GM04504 (cell line): ENCODE measurements around the gene ATP5MC2.
"Not testable (repeated sequence)": the region's sequence is repeated elsewhere in the genome, so short reads cannot be mapped to it uniquely, and the experiment has no call there.

Experiments
- DNase-seq: peaks from one replicate; pipeline ENCODE4 v3.0.0-alpha.2; 2012; ENCODE audit warnings: low read depth

ATP5MC2 gene

DNA sequence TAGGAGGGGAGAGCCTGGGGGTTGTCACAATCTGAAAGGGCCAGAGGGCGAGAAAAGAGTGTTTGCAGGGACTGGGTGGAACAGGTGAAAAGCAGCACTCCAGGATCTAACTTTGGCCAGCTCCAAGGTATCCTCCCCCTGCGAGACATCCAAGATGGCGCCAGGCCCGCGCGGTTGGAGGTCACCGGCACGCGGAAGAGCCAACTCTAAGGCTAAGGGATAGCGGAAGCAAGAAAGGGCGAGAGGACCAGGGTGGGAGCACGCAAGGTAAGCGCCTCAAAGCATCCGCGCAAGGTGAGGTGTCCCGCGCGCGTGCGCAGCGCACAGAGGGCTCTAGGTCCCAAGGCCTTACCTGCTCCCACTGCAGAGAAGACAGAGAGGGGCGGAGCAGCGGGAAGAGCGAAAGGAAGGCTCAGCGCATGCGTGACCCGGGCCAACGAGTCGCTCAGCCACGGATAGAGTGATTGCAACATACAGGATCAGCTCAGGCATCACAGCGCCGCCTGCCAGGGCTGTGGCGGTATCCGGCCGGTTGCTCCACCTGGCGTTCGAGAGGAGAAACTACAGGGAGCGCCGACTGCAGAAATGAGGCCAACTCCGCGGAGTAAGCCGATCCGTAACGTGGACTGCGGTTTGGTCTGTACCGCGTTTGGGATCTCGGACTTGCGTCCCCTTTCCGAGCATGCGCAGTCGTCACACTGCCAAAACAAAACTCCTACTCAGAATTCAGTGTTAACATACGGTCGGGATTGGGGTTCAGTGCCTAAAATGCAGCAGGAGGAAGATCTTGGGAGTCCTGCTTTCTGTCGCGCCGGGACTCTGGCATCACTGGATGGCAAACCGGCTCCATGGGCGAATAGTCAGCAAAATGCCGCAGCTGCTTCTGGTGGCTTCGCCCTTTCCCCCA lies at the start of gene ATP5MC2:
ATP5MC2 (minus strand) TSS at position 383 of the 907 bp plus-strand sequence. CDS start 3,469 bp downstream, outside the sequence.
- peak; percentile 97 for DNase-seq

DNA sequence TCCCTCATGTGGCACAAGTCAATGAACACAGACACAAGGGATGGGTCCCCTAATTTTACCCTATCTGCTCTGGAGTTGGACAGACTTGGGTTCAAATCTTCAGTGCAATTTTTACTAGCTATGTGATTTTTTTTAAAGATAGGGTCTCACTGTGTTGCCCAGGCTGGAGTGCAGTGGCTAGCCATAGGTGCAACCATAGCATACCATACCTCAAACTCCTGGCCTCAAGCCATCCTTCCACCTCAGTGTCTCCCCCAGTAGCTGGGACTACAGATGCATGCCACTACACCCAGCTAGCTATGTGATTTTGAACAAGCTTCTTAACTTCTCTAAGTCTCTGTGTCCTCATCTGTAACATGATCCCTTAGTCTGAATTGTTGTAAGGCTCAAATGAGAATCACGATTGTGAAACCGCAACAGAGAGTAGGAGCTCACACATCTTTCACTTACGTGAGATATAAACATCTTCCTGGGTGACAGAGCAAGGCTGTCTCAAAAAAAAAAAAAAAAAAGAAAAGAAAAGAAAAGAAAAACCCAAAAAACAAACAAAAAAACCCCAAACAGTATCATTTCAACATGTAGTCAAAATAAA lies 46.7 kb upstream of the ATP5MC2 start:
- no peak for DNase-seq

DNA sequence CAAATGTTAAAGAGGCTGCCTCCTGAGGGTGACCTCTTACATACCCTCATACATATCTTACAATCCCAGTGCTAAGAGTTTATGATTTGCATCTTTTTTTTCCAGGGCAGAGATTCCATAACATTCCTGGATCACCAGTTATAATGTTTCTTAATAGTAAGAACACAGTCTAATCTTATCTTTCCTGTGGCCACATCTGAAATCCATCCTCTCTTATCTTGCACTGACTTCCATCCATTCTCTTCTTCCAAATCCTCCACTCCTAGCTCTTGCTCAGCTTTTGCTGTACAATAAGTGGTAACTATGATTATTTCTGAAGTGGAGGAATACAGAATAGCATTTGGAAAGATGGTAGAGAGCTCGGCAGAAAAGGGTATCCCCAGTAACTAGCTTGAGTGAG lies 45.1 kb upstream of the ATP5MC2 start:
- DNase-seq = no peak

DNA sequence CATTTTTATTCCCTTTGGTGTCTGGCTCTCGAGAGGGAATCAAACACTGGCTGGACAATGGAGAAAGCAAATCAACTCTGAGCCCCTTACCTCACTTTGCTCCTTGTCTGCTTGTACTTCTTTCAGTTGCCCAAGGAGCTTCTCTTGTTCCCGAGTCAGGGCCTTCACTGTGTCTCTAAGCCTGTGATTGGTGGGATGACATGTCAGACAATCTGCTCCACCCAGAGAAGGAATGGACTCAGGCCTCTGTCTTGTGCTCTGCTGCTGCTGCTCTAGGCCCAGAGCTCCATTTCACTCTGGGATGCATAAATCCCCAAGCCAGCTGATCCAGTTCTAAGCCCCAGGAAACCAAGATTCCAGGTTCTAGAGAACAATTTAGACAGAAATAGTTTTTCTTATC lies 43.8 kb upstream of the ATP5MC2 start:
- no peak for DNase-seq

DNA sequence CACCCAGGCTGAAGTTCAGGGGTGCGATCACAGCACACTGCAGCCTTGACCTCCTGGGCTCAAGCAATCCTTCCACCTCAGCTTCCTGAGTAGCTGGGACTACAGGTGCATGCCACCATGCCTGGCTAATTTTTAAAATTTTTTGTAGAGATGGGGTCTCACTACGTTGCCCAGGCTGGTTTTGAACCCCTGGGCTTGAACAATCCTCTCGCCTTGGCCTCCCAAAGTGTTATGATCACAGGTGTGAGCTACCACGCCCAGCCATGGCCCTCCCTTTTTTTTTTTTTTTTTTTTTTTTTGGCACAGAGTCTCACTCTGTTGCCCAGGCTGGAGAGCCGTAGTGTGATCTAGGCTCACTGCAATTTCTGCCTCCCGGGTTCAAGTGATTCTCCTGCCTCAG lies 42.7 kb upstream of the ATP5MC2 start:
- not testable (repeated sequence) for DNase-seq

DNA sequence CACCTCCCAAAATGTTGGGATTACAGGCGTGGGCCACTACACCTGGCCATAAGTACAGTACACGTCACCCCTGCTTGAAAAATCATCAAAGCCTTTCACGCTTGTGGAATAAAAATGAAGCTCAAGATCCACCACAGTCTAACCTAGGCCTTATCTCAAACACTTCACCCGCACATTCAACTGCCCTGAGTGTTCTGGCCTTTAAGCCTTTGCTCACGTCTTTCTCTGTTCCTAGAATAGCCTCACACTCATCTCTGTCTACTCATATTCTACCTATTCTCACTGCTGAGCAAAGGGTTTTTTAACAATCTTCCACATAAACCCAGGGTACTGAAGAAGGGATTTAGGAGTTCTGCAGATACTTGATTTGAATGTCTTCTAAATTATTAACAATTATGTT lies 41.4 kb upstream of the ATP5MC2 start:
- no peak for DNase-seq

DNA sequence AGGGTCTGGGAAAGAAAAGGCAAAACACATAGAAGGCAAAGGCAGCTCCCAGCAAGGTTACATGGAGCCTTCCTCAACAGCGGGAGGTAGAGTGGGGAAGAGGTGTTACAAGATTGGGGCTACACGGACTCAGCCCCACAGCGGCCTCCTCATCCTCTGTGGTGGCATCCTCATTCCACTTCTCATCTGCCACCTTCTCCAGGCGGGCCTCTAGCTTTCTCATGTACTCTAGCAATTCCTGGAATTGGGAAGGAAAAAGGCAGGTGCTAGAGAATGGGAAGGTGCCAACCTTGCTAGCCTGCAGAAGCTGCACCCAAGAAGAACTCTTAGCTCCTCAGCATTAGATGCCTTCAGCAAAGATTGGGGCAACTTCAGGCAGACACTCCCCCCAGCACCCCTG lies 38.1 kb upstream of the ATP5MC2 start:
- no peak for DNase-seq

DNA sequence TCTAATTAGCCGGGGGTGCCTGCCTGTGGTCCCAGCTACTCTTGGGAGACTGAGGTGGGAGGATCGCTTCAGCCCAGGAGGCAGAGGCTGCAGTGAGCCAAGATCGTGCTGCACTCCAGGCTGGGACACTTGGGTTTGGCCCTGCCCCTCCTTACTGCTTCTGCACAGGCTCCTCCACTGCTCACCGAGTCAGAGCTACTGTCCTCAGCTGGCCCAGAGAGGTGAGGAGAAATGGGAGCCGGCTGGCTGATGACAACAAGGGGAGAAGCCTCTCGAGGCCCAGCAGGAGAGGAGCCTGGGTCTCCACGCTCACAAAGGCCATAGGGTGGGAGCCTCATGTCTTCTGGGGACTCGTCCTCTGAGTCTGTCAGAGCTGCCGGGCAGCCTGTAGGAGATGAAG lies 37.6 kb upstream of the ATP5MC2 start:
- no peak for DNase-seq

DNA sequence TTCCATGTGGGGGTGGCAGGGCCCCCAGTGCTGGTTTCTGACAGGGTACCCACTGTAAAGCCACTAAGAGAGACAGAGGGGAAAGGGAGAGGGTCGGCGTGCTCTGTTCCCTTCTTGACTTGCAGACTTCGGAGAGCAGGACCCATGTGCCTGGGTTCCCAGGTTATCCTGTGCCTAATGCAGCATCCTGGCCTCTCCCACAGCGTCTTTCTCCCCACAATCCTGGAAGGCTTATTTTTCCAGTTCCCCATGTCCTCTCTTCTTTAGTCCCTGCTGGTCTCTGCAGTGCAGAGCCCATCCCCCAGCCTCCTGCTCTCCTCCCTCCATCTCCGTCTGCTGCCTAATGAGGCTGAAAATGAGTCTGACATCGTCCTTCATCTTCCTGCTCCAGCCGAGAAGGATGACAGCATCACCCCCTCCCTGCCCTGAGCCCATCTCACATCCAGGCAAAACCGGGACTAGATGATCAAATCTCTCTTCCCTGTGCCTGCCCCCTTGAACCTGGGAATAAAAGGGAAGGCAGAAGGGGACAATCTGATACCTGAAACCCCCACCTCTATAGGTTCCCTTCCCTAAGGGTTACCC lies 36.3 kb upstream of the ATP5MC2 start:
- DNase-seq = no peak

DNA sequence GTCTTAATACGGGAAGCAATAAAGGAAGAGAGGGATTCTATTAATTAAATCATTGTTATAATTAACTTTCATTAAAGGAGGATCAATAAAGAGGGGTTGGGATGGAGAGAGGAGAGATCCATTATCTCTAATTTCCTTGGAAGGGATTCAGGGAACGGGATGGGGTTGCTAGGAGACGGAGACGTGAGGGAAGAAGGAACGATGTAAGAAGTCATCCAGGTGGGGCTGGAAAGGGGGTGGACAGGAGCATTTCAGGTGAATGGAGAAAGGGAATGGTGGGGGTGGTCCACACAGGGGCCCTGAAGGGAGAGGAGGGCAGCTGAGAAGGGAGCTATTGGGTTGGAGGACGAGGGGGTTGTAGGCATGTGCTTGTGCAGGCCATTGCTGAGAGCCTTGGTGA lies 34.2 kb upstream of the ATP5MC2 start:
- no peak for DNase-seq

DNA sequence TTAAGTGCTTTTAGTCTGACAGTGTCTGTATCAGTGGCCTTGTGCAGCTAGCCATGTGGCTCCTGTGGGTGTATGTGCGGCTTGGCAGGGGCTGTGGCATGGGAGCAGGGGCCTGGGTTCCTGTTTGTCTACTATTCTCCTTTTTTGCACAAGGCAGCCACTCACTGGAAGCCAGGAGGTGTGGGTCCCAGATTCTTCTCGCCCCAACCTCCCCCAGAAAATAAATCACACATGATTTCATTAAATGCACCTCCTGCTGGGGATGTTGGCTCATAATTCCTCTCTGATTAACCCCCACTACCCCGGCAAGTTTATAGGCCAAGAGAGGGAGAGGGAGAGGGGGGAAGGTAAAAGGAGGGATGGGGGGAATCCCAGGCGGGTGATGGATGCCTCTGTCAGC lies 33.8 kb upstream of the ATP5MC2 start:
- DNase-seq = no peak

DNA sequence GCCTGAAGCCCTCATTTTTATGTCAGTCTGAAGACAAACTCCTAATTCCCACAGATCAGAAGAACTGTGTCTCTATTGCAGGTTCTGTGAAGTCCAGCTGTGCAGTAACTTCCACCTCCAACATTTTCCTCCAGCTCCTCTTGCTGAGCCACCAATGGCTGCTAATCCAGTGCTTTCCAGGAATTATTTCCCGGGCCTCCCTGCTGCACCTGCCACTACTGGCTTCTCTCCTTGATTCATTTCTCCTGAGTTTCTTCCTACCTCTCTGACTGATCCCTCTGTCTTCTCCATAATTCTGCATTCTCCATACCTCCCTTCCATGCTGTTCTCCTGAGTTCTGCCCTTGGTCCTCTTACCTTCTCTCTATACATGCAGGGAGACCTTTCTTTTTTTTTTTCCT lies 30.2 kb upstream of the ATP5MC2 start:
- no peak for DNase-seq

DNA sequence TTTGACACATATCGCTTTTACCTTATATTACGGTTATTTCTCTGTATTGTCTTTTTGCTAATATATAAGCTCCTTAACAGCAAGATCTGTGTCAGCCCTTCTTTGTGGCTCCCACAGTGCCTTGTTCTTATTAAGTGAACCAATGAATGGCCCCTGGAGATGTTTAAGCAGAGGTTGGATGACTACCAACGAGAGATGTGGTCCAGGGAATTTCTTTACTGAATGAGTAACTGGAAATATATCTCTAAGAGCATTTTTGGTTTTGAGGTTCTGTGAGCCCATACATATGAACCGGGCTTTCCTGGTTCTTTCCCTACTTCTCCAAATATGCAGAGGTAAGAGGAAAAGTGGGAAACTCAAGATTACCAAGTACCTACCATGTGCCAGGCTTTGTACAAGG lies 27.9 kb upstream of the ATP5MC2 start:
- no peak for DNase-seq

DNA sequence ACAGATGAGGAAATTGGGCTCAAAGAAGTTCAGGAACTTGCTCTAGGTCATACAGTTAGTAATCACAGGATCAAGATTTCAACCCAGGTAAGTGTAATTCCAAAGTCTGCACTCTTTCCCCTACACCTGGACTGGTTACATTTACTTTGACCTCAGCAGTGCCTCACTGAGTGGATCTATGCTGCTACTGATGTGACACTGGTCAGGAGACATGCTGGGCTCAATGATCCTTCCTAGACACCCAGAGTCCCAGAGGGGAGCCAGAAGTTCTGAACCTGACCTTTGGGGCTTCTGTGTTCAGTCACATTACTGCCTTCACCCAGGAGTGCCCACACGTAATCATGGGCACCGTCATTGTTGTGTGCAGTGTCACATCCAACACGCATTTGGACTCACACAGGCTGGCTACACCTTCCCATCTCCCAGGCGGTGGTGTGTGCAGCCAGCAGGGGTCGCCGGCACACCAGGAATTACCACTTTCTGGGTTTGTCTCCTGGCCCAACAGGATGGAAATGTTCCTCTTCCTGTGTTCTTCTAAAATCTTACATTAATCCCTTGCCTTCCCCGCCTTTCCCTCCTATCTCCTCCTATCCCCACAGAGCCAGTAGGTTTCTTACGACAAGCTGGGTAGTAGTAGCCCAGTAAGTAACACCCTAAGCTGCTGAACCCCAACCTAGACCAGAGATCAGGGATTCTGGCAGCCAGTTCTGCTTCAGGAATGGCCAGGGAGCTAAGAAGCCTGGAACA lies 25.8 kb upstream of the ATP5MC2 start:
- DNase-seq = peak; percentile 44

DNA sequence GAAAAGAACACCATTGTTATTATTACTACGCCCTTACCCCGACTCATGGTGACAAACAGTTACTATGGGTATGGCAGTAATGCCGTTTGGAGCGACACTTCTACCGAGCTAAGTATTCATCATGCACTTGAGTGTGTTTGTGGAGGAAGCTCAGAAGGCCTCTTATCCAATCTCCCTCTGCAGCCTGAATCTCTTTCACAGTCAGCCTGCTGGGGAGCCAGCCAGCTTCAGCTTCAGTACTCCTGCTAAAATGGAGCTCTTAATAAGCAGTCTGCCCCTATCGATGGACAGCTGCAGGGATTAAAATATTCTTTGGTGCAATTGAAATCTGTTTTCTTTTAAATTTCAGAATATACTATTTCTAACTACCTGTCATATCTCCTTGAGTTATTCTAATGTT lies 24.7 kb upstream of the ATP5MC2 start:
- no peak for DNase-seq

DNA sequence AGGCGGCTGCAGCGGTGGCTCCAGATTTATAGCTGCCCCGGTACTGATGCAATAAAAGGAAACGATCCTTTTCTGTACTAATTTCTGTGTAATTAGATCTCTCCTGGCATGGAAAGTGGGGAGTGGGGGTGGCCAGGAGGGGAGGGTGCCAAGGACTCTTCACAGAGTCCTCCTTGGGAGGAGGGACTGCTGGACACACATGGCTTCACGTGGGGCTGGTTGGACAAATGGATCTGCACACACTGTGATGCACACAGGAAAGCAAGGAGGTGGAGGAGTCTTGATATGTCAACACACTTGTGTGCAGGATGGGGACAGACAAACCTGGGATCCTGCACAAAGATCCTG lies 23.8 kb upstream of the ATP5MC2 start:
- no peak for DNase-seq

DNA sequence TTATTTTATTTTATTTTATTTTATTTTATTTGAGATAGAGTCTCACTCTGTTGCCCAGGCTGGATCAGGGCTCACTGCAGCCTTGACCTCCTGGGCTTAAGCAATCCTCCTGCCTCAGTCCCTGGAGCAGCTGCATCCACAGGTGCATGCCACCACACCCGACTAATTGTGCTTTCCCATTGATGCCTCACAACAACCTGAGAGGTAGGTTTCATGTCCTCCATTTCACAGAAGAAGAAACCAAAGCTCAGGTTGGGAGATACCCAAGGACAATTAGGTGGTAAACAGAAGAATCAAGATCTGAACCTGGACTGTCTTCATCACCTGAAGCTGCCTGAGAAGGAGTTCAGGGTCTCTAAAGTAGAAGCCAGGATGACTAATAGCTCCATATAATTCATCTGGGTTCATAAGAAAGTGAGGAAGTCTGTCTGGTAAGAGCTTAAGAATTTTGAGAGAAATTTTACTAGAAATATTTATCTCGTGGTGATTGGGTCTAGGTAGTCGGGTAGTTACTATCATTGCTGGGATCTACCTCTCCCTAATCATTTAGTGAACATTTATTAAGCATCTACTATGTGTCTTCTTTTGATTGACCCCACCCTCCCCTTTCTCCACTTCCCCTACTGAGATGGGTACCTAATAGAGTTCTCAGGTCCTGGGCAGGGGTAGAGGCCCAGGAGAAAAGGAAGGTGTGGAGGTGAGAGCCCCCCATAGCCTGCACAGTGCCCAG lies 23.2 kb upstream of the ATP5MC2 start:
- DNase-seq = no peak

DNA sequence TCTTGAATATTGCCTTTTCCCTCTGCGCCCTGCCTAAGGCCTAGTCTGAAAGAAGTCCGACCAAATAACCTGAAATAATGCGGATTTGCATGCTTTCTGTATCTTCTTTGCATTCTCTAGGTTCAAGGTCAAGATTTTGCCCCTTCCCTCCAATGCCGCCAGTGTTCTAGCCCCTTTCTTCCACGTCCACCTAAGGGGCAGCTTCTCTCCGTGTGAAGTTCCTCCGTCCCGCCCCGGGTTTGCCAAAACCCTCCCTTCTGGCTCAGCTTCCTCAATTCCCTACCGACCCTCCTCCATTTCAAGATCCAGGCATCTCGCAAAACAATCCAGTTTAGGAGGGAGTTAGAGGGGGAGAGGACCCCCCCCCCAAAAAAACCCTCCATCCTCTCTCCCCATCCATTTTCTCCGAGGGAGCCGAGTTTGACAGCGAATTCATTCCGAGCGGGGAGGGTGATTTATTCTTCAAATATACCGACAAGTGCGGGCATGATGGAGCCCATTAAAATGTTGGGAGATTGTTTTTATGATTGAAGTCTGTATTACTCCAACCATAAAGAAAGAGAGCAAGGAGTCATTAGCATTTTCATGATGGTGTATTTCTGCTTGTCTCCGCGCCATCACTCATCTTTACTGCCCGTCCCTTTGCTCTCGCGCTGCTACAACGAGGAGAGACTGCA lies 20.9 kb upstream of the ATP5MC2 start:
- DNase-seq = no peak

DNA sequence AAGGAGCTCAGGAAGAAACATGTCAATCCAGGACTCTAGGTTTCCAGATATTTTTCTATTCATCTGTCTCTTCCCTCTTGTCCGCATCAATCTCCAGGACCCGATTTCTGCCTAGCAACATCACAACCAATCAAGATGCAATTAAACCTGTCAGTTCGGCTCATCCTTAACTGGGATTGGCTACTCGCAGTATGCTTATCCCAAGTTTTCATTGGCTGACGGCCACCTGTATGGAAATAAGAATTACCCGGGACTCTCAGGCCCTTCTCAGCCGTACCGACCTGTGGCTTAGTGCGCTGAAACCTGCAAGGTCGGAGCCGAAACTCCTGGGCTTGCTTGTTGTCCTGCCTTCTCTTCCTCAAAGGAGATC lies 20.4 kb upstream of the ATP5MC2 start:
- peak; percentile 51 for DNase-seq

DNA sequence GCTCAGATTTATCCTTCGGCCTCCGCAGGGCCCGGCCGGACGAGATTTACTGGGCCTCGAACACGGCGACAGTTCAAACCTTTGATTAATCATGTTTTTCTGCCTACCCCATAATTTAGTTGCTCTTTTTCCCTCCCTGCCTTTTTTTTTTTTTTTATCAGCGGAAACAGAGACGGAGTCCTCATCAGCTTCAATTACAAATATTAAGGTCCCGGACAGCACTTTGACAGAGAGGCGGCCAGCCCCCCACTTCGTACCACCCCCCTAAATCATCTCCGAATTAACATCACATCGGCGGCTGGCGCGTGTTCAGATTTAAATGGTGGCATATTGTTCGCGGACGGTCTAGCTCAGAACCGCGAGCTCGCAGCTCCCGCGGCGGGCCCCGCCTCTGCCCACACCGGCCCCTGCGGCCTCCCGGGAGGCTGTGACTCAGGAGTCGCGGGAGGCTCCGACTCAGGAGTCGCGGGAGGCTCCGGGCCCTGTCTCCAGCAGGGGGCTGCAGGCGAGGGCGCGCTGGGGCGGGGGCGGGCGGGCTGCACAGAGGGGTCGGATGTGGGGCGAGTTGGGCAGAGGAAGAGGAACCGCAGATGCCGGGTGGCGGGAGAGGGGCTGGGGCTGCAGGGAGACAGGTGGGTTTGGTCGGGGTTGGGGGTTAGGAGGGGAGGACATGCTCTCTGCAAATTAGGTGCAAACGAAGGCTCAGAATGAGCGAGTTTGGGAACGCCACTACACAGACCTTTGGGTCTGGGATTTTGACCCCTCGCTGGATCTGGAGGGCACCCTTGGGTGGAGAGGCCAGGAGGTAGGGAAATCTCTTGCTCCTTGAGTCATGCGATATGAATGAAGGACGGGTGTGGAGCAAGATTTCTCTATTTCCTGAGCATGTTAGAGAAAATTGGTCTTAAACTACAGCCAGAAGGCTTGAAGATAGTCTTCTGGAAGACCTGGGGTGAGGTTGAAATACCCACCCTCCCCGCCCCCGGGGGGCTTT lies 19.6 kb upstream of the ATP5MC2 start:
- DNase-seq = peak; percentile 32
